ACC112 (cell line): ENCODE results near the gene C2orf92.
A peak's percentile ranks its signal among the peaks of the same experiment; 100 is the strongest.
"Not testable (repeated sequence)": the region's sequence is repeated elsewhere in the genome, so short reads cannot be mapped to it uniquely, and the experiment has no call there.

Source experiments
- H2AFZ ChIP-seq: fragments of 200-600 bp; sonication (generic); one replicate; pipeline ENCODE4 v1.6.0; 2017; ENCODE audit warnings: antibody characterized with exemption, low read length; ENCODE audit not compliant: unreplicated experiment
- H3K27ac ChIP-seq: fragments of 200-600 bp; sonication (generic); 2 replicates; pipeline ENCODE4 v1.5.1; 2014; ENCODE audit warnings: low read depth, mild to moderate bottlenecking, antibody characterized with exemption, low read length, moderate library complexity
- H3K27me3 ChIP-seq: fragments of 200-600 bp; sonication (generic); 2 replicates; pipeline ENCODE4 v1.6.1; 2014; ENCODE audit warnings: mild to moderate bottlenecking, antibody characterized with exemption, low read length, moderate library complexity, mixed read lengths; ENCODE audit not compliant: insufficient read depth
- H3K36me3 ChIP-seq: fragments of 200-600 bp; sonication (generic); 2 replicates; pipeline ENCODE4 v1.6.1; 2016; ENCODE audit warnings: mild to moderate bottlenecking, antibody characterized with exemption, low read length, moderate library complexity, mixed read lengths; ENCODE audit not compliant: insufficient read depth
- H3K4me1 ChIP-seq: fragments of 200-600 bp; sonication (generic); one replicate; pipeline ENCODE4 v1.6.1; 2016; ENCODE audit warnings: low read length, mixed read lengths; ENCODE audit not compliant: insufficient read depth, unreplicated experiment, control insufficient read depth
- H3K4me3 ChIP-seq: fragments of 200-600 bp; sonication (generic); 2 replicates; pipeline ENCODE4 v1.5.1; 2014; ENCODE audit warnings: mild to moderate bottlenecking, low read depth, low read length
- H3K79me2 ChIP-seq: fragments of 200-600 bp; sonication (generic); one replicate; pipeline ENCODE4 v1.6.0; 2016; ENCODE audit warnings: low read length; ENCODE audit not compliant: control insufficient read depth, unreplicated experiment, insufficient read depth

Gene C2orf92

GRCh38 chr2:97669448-97669847, at the start of gene C2orf92:
Gene C2orf92 (plus strand): TSS chr2:97669713. CDS start chr2:97669789, 76 bp downstream.
- no peaks in the 10 kb centered on the region for H3K36me3 ChIP-seq
- no peak within 1 kb of the TSS for H3K27ac ChIP-seq
- H3K4me3 ChIP-seq = no peak within 1 kb of the TSS
- no peaks in the 10 kb centered on the region for H3K79me2 ChIP-seq
- no peak within 1 kb of the TSS for H2AFZ ChIP-seq
- no peaks in the 10 kb centered on the region for H3K27me3 ChIP-seq
- peaks cover 6% of the 10 kb centered on the region for H3K4me1 ChIP-seq

DNA sequence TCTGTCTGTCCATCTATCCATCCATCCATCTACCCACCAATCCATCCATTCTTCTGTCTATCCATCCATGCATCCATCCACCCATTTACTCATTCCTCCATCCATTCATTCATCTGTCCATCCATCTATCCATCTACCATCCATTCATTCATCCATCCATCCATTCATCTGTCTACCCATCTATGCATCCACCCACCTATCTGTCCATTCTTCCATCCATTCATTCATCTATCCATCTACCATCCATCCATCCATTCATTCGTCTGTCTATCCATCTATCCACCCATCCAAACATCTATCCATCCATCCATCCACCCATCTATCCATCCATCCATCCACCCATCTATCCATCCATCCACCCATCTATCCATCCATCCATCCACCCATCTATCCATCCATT, 49.0 kb upstream of the C2orf92 start:
- H3K27ac ChIP-seq, H3K36me3 ChIP-seq, H3K79me2 ChIP-seq, H2AFZ ChIP-seq, H3K4me3 ChIP-seq, H3K4me1 ChIP-seq, H3K27me3 ChIP-seq: not testable (repeated sequence)

DNA sequence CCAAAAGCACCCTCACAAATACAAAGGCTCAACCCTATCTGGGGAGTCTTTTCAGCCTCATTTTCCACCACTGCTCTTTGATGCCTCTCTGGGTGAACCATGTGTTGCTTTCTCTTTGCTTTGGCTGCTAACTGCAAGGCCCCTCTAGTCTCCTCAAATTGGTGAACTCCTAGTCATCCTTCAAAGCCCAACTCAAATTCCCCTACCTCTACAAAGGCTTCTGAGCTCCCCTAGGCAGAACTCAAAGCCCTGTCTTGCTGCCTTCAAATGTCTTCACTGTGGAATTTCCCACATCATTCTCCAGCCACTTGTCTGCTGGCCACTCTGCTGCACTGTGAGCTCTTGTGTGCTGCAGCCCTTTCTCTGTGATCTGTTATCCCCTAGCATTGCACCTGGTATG, 46.5 kb upstream of the C2orf92 start:
- not testable (repeated sequence) for H3K79me2 ChIP-seq, H3K36me3 ChIP-seq, H3K4me3 ChIP-seq

GRCh38 chr2:97625354-97626048, 44.0 kb upstream of the C2orf92 start:
- H3K27ac ChIP-seq, H3K4me1 ChIP-seq, H3K4me3 ChIP-seq, H3K36me3 ChIP-seq, H3K27me3 ChIP-seq, H3K79me2 ChIP-seq, H2AFZ ChIP-seq: not testable (repeated sequence)

More for the DNA sequence above, 46.5 kb upstream of the C2orf92 start:
- H3K4me1 ChIP-seq, H3K27ac ChIP-seq, H3K27me3 ChIP-seq, H2AFZ ChIP-seq: not testable (repeated sequence)

DNA sequence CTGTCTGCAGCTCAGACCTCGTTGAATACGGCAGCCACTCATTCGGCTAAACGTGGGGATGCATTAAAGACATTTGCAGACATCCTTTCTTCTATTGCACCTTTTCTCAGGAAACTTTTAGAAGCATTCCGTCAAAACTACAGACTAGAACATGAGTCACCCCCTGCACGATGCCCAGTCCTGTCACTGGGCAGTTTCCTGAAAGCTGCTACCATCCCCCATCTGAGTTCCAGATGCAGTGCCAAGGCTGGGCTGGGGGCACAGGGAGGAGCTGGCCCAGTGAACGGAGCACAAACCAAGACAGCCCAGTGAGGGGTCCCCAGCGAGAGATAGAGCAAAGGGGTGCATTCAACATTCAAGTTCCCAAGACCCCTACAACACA, 43.5 kb upstream of the C2orf92 start:
- H2AFZ ChIP-seq, H3K36me3 ChIP-seq, H3K79me2 ChIP-seq, H3K27ac ChIP-seq, H3K4me3 ChIP-seq, H3K27me3 ChIP-seq, H3K4me1 ChIP-seq: not testable (repeated sequence)

DNA sequence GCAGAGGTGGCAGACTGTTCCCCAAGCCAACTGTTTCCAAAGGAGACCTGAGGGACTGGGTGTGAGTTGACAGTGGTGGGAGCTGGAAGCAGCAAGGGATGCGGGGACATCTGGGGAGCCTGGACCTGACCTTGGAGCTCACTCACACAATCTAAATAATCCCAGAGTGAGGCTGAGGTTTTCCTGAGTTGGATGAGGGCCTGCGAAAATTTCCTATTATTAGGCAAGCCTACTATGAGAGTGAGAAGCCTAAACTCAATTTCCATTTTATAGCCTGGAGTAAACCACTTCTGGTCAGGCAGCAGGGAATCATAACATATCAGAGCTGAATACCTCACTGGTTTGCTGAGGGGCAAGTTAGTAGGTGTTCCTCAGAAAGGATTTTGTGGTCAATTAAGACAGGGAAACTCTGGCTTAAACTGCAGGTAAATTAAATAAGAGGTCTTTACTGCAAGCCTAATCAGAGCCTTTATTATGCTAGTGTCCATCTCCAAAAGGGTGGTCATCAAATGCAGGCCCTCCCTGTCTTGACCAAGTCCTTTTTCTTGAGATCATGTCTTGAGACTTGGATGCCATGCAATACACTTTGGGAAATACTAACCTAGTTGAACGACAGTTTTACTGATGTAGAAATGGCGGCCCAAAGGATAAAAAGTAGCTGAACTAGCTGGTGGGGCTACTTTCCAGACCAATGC, 25.3 kb upstream of the C2orf92 start:
- Histone ChIP-seq H3K4me1 (peaks cover 5% of the 10 kb centered on the region), H3K36me3 (peaks cover 11% of the 10 kb centered on the region), H3K27me3 (no peaks in the 10 kb centered on the region), H2AFZ (no peak overlapping the region), H3K27ac (no peak overlapping the region), H3K79me2 (peaks cover 14% of the 10 kb centered on the region), H3K4me3 (no peak overlapping the region)

GRCh38 chr2:97645112-97645694, 24.3 kb upstream of the C2orf92 start:
- Histone ChIP-seq H3K79me2 (peaks cover 14% of the 10 kb centered on the region), H3K27me3 (no peaks in the 10 kb centered on the region), H2AFZ (peak overlapping the region; percentile 89), H3K4me3 (peak overlapping the region; percentile 95), H3K36me3 (peaks cover 11% of the 10 kb centered on the region), H3K4me1 (peaks cover 5% of the 10 kb centered on the region), H3K27ac (peak overlapping the region; percentile 43)

DNA sequence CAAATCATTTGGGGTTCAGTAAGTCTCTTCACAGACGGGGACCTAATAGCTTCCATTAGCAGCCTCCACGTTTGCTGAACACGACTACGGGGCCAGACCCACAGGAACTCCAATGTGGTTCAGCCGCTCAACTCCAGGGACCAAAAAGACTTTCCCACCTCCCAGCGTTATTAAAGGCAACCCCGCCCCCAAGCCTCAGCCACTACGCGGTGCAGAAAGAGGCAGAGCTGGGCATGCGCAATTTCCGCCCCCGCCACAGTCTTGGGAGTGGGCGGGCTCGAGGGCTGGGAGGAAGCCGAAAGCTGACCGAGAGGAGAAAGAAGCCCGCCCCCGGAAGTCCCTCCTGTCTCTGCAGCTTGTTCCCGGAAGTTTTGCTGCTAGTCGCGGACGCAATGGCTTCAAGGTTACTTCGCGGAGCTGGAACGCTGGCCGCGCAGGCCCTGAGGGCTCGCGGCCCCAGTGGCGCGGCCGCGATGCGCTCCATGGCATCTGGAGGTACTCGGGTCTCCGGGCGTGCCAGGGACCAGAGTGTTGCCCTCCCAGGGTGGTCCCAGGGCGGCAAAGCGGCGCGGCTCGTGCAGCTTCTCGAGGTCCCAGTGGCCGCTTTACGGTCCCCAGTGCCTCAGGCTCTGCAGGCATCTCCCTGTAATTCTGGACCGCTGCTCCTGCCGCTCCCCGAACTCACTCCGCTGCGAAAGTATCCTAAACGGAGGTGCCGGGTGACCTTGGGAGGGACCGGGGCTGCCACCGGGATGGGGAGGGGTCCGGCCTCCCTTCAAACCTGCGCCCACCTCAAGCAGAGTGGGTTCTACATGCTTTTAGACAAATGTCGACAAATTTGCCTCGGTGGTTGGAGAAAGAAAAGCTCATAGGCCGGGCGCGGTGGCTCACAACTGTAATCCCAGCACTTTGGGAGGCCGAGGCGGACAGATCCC, 23.6 kb upstream of the C2orf92 start, which contains the start of gene COX5B:
COX5B (plus strand) TSS at position 368 of the 935 bp plus-strand sequence; CDS start at position 393, 25 bp downstream.
- peak within 1 kb of the TSS; percentile 89 for H2AFZ ChIP-seq
- H3K4me1 ChIP-seq = peaks cover 5% of the 10 kb centered on the region
- H3K79me2 ChIP-seq = peaks cover 14% of the 10 kb centered on the region
- H3K27me3 ChIP-seq = no peaks in the 10 kb centered on the region
- peak within 1 kb of the TSS; percentile 95 for H3K4me3 ChIP-seq
- H3K36me3 ChIP-seq = peaks cover 11% of the 10 kb centered on the region
- peak within 1 kb of the TSS; percentile 43 for H3K27ac ChIP-seq

- Histone ChIP-seq H3K79me2 (peaks cover 14% of the 10 kb centered on the region), H2AFZ (peak overlapping the region; percentile 12), H3K4me1 (peaks cover 5% of the 10 kb centered on the region), H3K36me3 (peaks cover 11% of the 10 kb centered on the region), H3K4me3 (peak overlapping the region; percentile 95), H3K27me3 (no peaks in the 10 kb centered on the region), H3K27ac (no peak overlapping the region)
These were observed 22.5 kb upstream of the C2orf92 start for GRCh38 chr2:97646977-97647376.

GRCh38 chr2:97651114-97651513, 18.4 kb upstream of the C2orf92 start:
- Histone ChIP-seq H3K4me1 (peaks cover 5% of the 10 kb centered on the region), H3K36me3 (peaks cover 40% of the 10 kb centered on the region), H3K27ac (no peak overlapping the region), H3K79me2 (peaks cover 12% of the 10 kb centered on the region), H2AFZ (no peak overlapping the region), H3K27me3 (no peaks in the 10 kb centered on the region), H3K4me3 (no peak overlapping the region)
